ENCODE data around the gene DIP2C.
"Not testable (repeated sequence)": the region's sequence is repeated elsewhere in the genome, so short reads cannot be mapped to it uniquely, and the experiment has no call there.

Gene DIP2C

DNA sequence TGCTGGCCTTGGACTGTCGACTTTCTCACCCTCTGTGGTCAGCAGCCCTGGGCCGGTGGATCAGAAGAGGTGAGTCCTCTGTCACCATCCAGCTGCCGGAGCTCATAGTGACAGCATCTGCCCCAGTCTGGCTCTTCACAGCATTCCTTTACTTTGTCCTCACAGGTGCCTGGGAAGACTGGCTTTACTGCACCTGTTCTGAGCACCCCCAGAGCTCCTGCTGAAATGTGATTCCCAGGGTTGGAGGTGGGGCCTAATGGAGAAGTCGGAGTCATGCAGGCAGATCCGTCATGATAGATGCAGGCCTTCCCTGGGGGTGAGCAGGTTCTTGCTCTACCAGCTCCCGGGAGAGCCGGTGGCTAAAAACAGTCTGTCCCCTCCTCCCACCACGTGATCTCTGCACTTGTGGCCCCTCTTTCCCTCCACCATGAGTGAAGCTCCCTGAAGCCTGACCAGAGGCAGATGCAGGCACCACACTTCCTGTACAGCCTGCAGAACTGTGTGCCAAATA, 382.7 kb downstream of the DIP2C start:
- DNase-seq (ENCODE audit: low read depth in 2 of 2) = no peak

DNA sequence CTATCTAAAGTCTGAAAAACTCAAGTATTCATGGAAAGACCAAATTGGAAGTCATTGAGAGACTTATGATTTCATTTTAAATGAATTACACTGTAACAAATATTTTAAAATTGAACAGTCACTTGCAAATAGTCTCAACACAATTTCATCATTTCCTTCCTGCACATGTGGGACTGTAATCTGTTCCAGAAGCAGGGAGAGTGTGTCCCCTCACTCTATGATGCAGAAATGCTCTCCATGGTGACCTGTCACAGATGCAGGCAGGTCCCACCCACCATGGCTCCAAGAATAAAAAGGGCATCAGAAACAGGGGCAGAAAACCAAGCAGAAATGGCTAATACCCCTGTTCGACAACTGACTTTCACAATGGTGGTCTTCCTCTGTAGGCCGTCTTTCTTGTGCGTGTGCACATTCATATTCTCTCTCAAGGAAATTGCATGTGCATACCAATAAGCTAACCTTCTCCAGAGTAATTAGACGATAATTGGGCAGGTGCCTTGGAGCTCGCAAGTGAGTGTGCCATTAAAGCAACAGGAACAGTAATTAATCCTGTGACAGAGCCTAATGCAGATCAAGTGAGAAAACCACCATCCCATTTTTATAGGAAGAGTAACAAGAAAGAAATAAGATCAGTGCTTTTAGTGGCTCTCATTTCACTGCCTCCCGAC, 383.3 kb downstream of the DIP2C start:
- no peak for DNase-seq (ENCODE audit: low read depth in 2 of 2)

DNA sequence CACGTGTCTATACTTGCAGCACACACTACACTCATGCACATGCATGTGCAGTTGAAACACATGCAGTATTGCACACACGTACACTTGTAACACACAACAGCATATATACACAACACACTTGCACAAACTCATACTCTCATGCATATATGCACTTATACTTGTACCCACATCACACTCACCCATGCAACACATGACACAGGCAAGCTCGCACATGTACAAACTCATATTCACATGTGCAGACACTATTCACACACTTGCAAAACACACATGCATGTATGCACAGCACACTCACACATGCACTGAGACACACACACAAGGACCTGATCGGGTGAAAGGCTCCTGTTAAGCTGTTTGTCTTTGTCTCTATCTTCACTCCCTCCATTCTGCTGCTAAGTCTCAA, 384.4 kb downstream of the DIP2C start:
- DNase-seq (ENCODE audit: low read depth in 2 of 2) = no peak

GRCh38 chr10:301536-301935, 387.9 kb downstream of the DIP2C start:
- no peak for DNase-seq (ENCODE audit: low read depth in 2 of 2)

GRCh38 chr10:300580-300979, 388.9 kb downstream of the DIP2C start:
- not testable (repeated sequence) for DNase-seq (ENCODE audit: low read depth in 2 of 2)

GRCh38 chr10:299969-300368, 389.5 kb downstream of the DIP2C start:
- DNase-seq (ENCODE audit: low read depth in 2 of 2) = no peak

GRCh38 chr10:299512-299911, 390.0 kb downstream of the DIP2C start:
- DNase-seq (ENCODE audit: low read depth in 2 of 2) = no peak

- no peak for DNase-seq (ENCODE audit: low read depth in 2 of 2)
Measured at GRCh38 chr10:298033-298432, 391.4 kb downstream of the DIP2C start.

- DNase-seq (ENCODE audit: low read depth in 2 of 2) = peak; percentile 47 to 50
Measured at GRCh38 chr10:297567-297966, 391.9 kb downstream of the DIP2C start.

DNA sequence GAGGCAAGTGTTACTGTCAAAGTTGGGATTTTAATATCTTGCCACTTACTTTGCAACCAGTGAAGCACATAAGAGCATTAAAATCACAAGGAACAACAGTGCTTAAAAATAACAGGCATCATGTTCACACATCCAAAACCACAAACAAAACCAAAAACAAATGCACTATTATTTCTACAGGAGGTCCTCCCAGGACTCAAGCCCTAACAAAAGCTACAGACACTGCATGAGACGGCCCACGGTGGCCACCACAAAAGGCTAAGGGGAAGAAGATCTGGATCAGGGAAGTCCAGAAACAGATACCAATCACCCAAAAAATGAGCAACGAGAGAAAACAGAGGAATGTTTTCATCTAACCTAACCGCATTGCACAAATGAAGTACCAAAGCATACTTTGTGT, 395.8 kb downstream of the DIP2C start:
- no peak for DNase-seq (ENCODE audit: low read depth in 2 of 2)

DNA sequence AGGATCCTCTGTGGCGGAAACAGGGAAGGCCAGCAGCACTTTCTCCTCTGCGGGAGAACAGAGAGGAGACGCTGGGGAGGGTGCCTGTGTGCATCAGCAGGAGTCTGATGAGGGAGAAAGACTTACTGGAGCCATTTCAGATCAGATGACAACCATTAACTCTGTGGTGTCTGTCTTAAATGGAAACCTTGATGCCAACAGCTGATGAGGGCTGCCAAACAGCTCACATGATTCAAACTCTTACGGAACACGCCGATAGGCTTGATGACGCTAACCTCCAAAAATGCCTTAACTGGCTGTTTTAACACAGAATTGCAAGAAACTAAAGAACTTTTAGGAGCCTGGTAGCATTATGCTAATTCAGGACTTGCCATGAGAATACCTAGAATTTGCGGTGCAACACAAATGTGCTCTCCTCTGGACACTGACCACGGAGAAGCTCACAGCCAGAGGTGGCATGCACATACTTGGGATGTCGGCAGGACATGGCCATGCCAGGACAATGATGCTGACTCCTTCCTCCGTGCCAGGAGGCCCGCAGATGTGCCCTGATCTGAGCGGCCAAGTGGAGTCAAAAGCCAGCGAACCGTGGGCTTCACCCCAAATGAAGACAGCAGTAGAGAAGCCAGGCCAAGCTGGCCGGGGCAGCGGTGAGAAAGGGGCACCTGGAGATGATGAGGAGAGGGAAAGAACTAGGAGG, 399.3 kb downstream of the DIP2C start:
- DNase-seq (ENCODE audit: low read depth in 2 of 2) = no peak

DNA sequence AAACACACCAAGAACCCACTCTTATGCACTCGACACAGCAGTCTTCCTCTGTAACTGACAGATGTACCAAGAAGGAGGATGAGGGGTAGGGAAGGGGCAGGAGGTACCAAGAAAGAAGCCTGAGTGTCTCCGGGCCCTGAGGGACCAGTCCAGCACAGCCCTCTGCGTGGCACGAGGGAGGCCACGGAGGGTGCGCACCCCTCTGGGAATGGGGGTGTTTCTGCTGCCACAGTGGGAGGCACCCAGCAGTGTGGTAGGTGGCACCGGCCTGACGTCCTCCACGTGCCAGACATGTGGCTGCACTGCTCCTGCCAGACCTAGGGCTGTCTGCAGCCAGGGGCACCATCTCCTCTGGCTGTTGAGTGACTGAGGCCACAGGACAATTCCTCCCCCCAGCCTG, 399.9 kb downstream of the DIP2C start:
- no peak for DNase-seq (ENCODE audit: low read depth in 2 of 2)

GRCh38 chr10:288316-289200, 400.9 kb downstream of the DIP2C start:
- DNase-seq (ENCODE audit: low read depth in 2 of 2) = no peak

- no peak for DNase-seq (ENCODE audit: low read depth in 2 of 2)
Measured at GRCh38 chr10:287814-288213, 401.7 kb downstream of the DIP2C start.

GRCh38 chr10:287026-287709, 402.3 kb downstream of the DIP2C start:
- no peak for DNase-seq (ENCODE audit: low read depth in 2 of 2)

- no peak for DNase-seq (ENCODE audit: low read depth in 2 of 2)
Measured at GRCh38 chr10:285216-285615, 404.3 kb downstream of the DIP2C start.

- no peak for DNase-seq (ENCODE audit: low read depth in 2 of 2)
Measured at GRCh38 chr10:283916-284356, 405.5 kb downstream of the DIP2C start.

- no peak for DNase-seq (ENCODE audit: low read depth in 2 of 2)
Measured at GRCh38 chr10:283140-283479, 406.4 kb downstream of the DIP2C start.

GRCh38 chr10:282294-283139, 407.0 kb downstream of the DIP2C start:
- peak; percentile 20 for DNase-seq (ENCODE audit: low read depth in 2 of 2)

DNA sequence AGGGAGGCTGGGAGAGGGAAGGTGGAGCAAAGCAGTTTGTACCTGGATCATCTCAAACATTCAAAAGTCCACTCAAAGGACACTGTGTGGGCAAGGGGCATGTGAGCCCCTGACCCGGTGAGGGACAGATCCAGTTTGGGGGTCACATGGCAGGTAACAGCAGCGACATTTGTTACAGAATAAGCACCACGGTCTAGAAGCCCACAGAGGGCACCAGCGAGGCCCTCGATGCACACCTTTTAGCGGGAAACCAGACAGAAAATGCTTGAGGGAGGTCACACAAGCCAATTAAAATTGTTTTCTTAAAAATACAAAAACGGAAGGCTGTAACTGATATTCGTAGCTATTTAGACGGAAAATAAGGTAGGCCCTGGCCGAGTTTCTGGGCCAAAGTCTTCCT, 409.8 kb downstream of the DIP2C start:
- no peak for DNase-seq (ENCODE audit: low read depth in 2 of 2)

- no peak for DNase-seq (ENCODE audit: low read depth in 2 of 2)
Measured at GRCh38 chr10:279232-279631, 410.2 kb downstream of the DIP2C start.
